IPS DF 4.7 (cell line): ENCODE measurements around the gene CHERP.
"Not testable (repeated sequence)": the region's sequence is repeated elsewhere in the genome, so short reads cannot be mapped to it uniquely, and the experiment has no call there.

Source experiments
- DNase-seq: peaks from one replicate; pipeline ENCODE4 v3.0.0-alpha.2; 2013; ENCODE audit warnings: low spot score; ENCODE audit errors: extremely low read depth

The CHERP gene

DNA sequence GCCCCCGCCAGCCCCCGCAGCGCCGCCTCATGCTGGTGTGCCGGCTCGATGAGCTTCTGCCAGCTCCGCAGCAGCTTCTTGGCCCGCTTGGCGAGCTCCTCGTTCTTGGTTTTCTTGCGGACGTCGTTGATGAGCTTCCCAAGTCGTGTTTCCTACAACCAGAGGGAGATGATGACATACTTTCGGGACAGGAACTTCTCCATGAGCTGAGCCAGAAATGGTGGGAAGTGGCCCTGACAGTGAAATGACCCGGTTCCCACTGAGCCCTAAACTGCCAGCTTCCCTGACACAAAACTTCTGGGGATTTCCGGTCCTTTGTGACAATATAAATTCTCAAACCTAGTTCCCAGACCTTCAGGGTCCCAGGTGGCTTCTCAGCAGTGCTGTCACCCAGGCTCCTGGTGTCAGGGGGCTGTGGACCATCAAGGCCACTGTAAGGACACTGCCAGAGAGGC lies 35.3 kb upstream of the CHERP start:
- no peak for DNase-seq

DNA sequence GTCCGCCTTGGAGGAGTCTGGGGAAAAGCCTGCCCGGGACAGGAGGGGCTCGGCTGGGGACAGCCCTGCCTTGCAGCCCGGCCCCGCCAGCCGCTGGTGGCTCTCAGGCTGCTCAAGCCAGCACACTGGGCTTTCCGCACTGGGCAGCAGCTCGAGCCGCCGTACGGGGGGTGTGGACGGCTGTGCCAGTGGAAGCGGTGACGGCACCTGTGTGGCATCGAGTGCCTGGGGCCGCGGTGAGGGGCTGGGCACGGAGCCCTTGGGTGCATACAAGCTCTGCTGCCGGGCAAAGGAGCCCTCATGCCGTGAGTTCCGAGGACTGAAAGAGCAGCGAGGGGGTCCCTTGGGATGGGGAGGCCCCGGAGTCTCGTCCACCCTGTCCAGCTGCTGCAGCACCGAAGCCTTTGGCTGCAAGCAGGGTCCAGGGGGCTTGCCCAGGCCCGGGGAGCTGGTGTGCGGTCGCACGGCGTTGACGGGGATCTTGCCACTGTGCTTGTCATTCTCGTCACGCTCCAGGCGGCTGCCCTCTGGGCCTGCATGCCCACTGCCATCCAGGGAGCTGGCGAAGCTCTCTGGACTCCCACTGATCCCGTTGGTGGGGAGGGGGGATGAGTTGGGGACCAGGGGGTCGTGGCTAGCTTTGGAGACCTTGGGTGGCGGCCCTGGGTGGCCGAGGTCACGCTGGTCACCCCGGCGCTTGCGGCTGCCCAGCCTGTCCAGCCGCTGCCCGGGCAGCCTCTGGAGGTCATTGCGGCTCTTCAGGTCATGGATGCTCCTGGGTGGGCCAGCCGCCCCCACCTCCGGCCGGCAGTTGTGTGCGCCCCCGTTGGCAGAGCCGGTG lies 34.7 kb upstream of the CHERP start:
- DNase-seq, result no peak

DNA sequence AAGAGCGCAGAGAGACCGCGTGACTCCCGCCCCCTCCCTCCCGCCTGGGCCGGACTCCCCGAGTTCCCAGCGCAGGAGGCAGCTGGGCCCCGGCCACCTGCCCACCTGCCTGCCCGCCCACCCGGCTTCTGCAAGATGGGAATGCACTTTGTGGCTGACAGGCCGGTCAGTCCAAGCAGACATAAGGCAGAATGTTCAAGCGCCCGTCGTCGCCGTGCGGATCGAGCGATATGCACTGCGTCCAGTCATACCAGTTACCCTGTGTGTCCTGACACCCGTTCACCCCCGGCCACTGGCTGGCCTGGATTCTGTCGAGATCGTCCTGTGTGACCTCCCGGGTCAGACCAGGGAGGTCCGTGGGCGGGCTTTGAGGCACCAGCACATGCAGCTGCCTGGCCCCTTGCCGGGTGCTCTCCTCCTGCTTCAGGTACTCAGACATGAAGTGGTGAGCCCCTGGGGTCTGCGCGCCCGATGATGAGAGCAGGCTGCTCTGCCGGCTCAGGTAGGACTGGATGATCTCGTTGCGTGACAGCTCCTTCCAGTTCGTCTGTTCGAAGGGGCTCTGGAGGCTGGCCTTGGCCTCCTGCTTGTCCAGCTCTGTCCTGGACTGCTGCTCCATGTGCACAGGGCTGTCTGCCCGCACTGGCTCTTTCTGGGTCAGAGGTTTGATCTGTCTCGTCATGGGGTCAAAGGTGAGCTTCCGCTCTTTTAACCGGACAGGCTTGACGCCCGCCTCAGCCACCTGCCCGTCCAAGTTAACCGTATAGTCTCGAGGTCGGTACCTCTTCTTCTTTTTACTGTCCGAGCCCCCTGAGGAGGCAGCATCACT lies 33.8 kb upstream of the CHERP start:
- no peak for DNase-seq

DNA sequence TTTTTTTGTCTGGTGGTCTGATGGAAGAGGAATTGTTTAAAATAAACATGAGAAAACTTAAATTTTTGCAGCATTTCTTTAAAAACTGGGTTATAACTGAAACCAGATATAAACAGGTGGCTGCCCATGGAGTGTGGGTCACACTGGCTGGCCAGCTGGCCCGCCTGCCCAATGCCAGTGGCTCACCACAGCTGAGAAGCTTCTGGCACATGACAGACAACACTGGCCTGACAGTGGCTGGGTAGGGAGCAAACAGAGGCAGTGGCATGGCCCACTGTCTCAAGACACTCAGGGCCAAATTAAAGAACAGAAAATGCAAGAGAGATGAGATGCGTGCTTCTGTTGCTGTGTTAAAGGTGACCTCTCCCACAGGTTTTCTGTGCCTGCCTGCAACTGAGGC lies 33.0 kb upstream of the CHERP start:
- no peak for DNase-seq

DNA sequence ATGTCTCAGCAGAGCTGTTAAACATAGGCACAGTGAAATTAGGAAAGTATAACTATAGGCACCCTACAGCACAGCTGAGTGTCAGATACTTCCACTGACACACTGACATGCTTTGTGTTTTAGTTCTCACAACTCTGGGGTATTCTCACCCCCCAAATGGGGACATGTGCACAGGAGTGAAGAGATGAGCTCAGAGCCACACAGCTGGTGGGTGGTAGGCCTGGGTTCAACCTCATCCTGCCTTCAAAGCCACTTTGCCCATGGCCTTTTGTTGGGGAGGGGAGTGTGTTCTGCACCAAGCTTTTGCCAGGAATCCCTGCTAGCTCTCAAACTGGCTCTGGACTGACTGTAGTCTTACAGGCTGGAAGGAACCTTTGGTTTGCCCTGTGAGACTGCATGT lies 31.7 kb upstream of the CHERP start:
- no peak for DNase-seq

DNA sequence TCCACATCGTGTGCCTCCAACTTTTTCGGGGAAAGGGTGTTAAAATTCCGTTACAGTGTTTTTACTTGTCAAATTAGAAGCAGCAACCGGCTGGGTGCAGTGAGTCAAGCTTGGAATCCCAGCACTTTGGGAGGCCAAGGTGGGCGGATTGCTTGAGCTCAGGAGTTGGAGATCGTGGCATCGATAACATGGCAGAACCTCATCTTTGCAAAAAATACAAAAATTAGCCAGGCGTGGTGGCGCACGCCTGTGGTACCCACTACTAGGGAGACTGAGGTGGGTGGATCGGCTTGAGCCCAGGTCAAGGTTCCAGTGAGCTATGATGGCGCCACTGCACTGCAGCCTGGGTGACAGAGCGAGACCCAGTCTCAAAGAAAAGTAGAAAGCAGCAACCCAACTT lies 31.1 kb upstream of the CHERP start:
- DNase-seq, result no peak

DNA sequence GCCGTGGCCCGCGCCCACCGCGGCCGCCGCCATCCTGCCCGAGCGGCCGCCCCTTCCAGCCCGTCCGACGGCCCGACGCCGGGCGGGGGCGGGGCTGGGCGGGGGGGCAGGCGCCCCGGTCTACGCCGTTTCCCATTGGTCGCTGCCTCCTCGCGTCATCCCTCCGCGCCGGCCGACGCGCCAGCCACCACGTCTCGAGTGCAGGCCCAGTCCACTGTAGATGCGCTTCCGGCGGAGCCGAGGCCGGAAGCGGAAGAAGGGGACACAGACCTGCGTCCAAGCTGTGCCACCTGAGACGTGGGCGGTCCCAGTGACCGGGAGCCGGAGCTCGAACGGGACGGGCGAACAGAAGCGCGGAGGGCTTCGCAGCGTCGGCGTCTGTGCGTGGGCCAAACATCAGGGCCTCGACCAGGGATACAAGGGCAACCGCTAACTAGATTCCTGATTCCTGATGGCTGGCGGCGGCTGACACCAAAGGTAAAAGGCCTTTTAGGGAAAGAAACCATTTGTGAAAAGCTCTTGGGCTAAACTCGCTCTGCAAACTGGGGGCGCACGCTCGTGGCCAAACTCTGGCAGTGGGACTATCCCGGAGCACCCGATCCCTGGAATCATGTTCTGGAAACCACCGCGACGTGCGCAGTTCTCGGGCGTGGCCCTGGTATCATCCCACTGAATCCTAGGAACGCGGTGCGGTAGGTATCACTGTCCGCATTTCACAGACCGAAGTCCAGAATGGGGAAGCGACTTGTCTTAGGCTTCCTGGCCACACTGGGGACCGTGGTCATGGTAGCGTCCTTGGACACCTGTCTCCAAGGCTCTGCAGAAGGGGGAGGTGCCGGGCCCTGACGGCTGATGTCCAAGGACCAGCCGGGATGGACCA lies 30.3 kb upstream of the CHERP start, which contains the start of gene SLC35E1:
Gene SLC35E1, minus strand, starts transcription at position 84 of the 880 bp plus-strand sequence. Its CDS starts 51 bp downstream, at position 33.
- peak; percentile 72 for DNase-seq

DNA sequence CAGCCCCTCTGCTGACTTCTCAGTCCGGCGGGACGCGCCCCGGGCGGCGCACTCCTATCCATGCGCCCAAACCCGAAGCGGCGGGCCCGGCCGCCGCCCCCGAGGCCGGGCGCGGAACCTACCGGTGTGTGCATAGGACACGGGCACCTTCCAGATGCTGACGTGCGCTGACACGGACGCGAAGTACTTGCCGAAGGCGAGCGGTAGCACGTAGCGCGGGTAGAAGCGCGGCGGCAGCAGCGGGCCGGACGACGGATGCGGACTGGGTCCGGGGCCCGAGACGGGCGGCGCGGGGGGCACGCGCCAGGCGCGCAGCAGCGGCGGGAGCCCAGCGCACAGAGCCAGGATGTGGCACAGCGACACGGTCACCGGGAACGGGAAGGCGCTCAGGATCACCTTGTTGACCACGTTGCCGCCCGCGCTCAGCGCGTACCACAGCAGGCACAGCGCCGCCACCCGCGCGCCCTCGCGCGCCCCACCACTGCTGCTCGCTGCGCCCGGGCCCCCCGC lies 29.6 kb upstream of the CHERP start:
- no peak for DNase-seq

DNA sequence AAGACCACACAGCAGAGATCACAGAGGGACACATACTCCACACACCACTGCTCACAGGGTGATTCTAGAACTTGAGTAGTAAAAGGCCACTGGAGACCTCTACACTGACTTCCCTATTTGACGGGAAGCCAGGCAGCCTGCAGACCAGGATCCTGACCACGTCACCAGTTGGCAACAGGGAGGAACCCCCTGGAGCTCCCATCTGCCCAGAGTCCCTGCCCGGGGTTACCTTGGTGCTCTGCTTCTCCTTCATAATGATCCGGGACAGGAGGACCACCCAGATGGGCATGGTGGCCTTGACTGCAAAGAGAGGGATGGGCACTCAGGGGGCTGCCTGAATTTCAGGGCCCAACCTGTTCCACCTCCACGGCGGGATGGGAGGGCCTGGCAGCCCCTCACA lies 29.0 kb upstream of the CHERP start:
- DNase-seq, result no peak

DNA sequence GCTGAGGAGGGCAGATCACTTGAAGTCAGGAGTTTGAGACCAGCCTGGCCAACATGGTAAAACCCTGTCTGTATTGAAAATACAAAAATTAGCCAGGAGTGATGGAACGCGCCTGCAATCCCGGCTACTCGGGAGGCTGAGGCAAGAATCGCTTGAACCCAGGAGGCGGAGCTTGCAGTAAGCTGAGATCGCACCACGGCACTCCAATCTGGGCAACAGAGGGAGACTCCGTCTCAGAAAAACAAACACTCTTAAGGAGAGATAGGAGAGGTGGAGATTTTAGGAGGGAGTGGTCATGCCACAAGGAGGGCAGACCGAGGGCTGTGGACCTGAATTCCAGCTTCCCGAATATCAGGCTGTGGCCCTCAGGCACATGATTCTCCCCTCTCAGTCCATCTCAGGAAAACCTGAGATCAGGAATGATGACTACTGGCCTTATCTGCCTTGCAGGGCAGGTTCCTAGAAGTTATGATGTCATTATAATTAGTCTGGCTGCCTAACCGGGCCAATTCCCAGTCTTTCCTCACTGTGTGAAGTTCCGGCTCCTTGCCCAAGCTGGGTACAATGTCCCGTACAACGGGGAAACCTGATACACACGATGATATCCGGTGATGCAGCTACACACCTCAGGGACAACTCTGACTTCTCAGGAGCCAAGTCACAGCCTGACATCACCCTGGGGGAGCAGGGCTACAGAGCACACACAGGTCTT lies 27.5 kb upstream of the CHERP start:
- DNase-seq, result no peak

DNA sequence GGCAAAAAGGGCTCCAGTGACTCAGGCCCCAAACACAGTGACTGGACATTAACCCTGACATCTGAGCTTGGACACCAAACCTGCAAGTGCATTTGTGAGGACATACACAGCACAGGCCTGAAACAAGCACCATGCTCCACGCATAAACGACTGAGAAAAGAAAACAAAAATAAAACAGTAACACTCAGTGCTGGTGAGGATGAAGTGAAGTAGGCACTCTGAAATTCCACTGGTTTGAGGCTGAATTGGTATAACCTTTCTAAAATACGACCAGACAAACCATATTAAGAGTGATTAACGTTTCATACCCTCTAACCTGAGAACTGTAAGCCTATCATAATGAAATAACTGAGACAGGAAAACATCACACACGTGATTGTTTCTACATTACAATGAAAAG lies 24.5 kb upstream of the CHERP start:
- no peak for DNase-seq

DNA sequence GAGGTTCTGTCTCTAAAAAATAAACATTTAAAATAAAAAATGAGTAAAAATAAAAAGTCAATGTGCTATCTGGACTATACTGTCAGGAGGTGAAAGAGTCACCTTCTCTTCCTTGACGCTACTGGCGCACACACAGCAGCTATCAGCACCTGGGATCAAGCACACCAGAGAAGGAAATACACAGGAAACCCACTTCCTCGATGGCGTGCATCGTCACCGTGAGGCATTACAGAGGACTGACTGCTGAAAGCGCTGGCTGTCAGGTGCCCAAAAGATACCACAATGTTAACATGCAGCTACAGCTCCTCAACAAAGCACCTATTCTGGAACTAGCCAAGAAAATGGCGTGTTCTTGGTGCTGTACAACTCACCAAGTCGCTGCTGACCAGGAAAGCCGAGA lies 23.9 kb upstream of the CHERP start:
- no peak for DNase-seq

DNA sequence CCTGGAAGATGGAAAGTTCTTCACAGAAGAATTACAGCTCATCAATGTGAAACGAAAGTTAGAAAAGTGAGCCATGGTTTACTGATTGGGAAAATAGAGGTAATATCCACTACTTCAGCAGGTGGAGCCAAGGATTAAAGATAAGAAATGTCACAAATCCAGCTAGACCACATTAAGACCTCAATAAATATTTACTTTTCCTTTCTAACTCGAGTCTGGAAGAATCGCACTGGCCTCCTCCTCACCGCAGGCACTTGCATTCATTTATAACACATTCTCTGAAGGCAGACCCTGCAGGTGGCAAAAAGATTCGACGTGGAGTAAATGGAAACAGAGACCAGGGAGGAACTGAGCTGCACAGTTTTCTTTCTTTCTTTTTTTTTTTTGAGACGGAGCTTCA lies 22.6 kb upstream of the CHERP start:
- DNase-seq, result no peak

DNA sequence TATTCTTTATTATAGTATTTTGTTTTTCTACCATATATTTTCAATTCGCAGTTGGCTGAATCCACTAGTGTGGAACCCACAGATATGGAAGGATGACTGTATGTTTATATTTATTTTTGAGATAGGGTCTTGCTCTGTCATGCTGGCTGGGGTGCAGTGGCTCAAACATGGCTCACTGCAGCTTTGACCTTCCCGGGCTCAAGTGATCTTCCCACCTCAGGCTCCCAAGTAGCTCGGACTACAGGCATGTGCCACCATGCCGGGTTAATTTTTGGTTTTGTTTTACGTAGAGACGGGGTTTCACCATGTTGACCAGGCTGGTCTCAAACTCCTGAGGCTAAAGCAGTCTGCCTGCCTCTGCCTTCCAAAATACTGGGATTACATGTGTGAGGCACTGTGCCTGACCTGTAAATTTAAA lies 20.4 kb upstream of the CHERP start:
- DNase-seq, result no peak

DNA sequence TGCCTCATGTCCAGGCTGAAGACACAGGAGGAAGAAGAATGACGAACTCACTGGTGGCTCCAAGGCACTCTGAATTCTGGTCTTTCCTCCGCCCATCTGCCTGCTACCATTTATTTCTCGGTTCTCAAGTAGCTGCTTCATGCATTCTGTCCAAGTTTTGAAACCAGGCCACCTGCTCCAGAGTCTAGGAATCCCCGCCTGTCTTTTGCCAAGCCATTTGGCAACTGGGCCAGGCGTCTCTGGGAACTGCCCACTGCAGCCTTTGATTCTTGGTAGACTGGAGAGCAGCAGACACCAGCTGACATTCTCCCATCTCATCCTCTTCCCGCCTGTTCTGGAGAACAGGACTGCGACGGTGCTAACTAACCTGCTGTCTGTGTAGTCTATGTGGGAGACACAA lies 19.1 kb upstream of the CHERP start:
- no peak for DNase-seq

DNA sequence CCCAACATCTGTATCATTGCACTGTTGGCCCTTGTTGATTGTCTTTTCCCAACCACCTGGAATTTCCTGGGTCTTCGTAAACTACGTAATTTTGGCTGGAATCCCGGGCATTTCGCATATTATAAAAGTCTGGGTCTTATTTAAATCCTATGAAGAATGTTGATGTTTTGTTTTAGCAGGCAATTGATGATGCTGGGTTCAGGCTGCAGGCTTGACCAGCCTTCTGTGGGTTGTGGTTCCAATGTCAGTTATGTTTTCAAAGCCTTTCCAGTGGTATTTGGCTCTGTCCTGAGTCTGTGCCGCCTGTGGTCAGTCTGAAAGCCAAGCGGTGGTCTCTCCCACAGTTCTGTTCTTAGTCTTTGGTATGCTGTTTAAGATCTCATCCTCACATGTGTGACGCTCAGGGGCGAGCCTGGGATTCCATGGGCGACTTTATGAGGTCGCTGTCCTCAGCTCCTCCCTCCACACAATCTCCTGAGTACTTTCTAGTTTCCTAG lies 17.6 kb upstream of the CHERP start:
- DNase-seq, result no peak

DNA sequence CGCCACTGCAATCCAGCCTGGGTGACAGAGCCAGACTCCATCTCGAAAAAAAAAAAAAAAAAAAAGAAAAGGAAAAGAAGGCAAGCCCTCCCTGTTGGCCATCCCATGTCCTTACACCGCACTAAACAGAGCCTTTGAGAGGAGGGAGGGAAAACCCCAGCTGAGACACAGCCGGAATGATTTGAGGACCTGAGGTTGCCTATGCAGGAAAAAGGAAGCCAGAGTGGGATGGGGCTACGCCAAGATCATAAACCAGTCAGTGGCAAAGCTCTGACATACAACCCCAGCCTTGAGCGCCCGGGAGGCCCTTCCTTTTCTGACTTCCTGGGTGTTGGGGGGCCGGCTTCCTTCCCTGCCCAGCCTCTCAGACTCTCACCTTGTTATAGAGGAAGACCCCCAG lies 12.5 kb upstream of the CHERP start:
- DNase-seq, result no peak

DNA sequence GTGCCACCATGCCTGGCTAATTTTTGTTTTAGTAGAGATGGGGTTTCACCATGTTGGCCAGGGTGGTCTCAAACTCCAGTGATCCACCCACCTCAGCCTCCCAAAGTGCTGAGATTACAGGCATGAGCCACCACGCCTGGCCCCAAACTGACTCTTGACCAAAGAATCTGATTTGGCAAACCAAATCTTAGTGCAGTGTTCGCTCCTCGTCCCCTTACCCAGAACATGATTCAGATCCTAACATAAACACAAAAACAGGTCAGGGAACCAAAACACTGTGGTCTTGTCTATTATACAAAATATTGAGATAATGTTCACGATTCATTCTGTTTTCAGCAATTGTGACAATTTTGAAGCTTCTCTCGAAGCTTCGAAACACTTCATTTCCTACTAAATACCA lies 9.7 kb upstream of the CHERP start:
- DNase-seq, result not testable (repeated sequence)

DNA sequence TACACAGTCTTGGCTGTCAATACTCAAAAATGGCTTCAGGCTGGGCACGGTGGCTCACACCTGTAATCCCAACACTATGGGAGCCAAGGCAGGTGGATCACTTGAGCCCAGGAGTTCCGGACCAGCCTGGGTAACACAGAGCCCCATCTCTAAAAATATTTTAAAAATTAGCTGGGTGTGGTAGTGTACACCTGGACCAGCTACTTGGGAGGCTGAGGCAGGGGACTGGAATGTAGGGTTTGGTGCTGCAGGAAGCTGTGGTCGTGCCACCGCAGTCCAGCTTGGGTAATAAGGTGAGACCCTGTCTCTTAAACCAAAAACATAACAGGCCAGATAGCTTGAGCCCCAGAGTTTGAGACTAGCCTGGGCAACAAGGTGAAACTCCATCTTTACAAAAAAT lies 6.7 kb upstream of the CHERP start:
- DNase-seq, result no peak

DNA sequence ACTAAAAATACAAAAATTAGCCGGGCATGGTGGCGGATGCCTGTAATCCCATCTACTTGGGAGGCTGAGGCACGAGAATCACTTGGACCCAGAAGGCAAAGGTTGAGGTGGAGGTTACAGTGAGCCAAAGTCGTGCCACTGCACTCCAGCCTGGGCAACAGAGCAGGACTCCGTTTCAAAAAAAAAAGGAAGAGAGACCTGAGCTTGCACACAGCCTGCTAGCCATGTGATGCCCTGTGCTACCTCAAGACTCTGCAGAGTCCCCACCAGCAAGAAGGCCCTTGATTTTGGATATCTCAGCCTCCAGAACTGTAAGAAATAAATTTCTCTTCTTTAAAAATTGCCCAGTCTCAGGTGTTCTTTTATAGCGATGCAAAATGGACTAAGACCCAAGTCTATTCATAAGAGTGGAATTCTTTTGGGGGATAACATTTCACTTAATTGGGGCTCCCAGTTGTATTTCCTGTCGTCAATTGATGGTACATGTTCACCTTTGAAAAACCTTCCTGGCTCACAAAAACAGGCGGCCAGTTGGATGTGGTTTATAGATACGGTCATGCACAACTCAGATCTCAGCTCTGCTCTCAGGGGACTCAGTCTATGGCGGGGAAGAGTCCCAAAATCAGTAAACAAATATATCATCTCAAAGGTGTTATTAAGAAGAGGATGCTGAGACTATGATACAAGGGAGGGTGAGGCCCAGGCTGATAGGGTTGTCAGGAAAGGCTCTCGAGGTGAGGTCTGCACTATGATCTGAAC lies 2.4 kb upstream of the CHERP start:
- DNase-seq, result no peak
